HepG2 (cell line): ENCODE data around the gene ETFRF1.

ENCODE experiments used
- CTCF ChIP-seq: sonication (generic); formaldehyde crosslinking; IDR thresholded peaks from 2 replicates; pipeline ENCODE4 v1.5.0; 2020; ENCODE audit warnings: mild to moderate bottlenecking, missing genetic modification reagents, moderate library complexity
- ELF4 ChIP-seq: sonication (generic); formaldehyde crosslinking; IDR thresholded peaks from 2 replicates; pipeline ENCODE4 v1.5.0; 2020; ENCODE audit warnings: missing genetic modification reagents, mild to moderate bottlenecking, moderate library complexity, borderline replicate concordance
- EZH2 ChIP-seq: conservative IDR thresholded peaks from 2 replicates; pipeline ENCODE4 v1.6.1; 2012; ENCODE audit warnings: mild to moderate bottlenecking, low read depth, low read length, moderate library complexity
- GABPA ChIP-seq, 2 experiments: IDR thresholded peaks; 2 replicates each; pipeline ENCODE4 v1.6.1; 2011 to 2016; ENCODE audit warnings: low read depth in 2 of 2, low read length in 1 of 2, missing biosample characterization in 1 of 2, missing genetic modification characterization in 1 of 2
- JUNB ChIP-seq: sonication (generic); formaldehyde crosslinking; IDR thresholded peaks from 2 replicates; pipeline ENCODE4 v1.8.0; 2022; ENCODE audit warnings: missing genetic modification reagents, mild to moderate bottlenecking, borderline replicate concordance
- NFIC ChIP-seq: IDR thresholded peaks from 2 replicates; pipeline ENCODE4 v1.6.1; 2012; ENCODE audit warnings: mild to moderate bottlenecking, low read length, inconsistent platforms
- SIN3B ChIP-seq: fragments of 150-350 bp; IDR thresholded peaks from 2 replicates; pipeline ENCODE4 v1.6.1; 2014; ENCODE audit warnings: low read length
- SP1 ChIP-seq, 2 experiments: fragments of 450-650 bp in 1 of 2; sonication (generic) in 1 of 2; formaldehyde crosslinking in 1 of 2; IDR thresholded peaks; 2 replicates each; pipeline versions ENCODE4 v1.4.0 to v1.6.1; 2016 to 2020; ENCODE audit warnings: missing genetic modification reagents in 1 of 2
- YY1 ChIP-seq: IDR thresholded peaks from 2 replicates; pipeline ENCODE4 v1.6.1; 2011; ENCODE audit warnings: low read length, low read depth, moderate library complexity, mild to moderate bottlenecking; ENCODE audit not compliant: insufficient read depth, insufficient replicate concordance
- ZNF138 ChIP-seq: sonication (generic); formaldehyde crosslinking; IDR thresholded peaks from 2 replicates; pipeline ENCODE4 v1.5.0; 2020; ENCODE audit warnings: mild to moderate bottlenecking, low read depth, missing genetic modification reagents
- ZNF317 ChIP-seq: sonication (generic); formaldehyde crosslinking; IDR thresholded peaks from 2 replicates; pipeline ENCODE4 v1.5.0; 2020; ENCODE audit warnings: mild to moderate bottlenecking, missing genetic modification reagents
- ZZZ3 ChIP-seq: sonication (generic); formaldehyde crosslinking; IDR thresholded peaks from 2 replicates; pipeline ENCODE4 v1.4.0; 2020; ENCODE audit warnings: missing genetic modification reagents, mild to moderate bottlenecking, borderline replicate concordance

- TF ChIP-seq SP1 (IDR thresholded peaks at IDR 0.05) (no peak), SP1 (CRISPR knock-in tag; IDR thresholded peaks at IDR 0.05) (no peak), CTCF (CRISPR knock-in tag) (no peak), ELF4 (CRISPR knock-in tag) (no peak), ZNF317 (no peak), NFIC (no peak), JUNB (CRISPR knock-in tag) (no peak), ZNF138 (no peak), YY1 (no peak), EZH2 (no peak), ZZZ3 (CRISPR knock-in tag) (no peak), GABPA (IDR thresholded peaks at IDR 0.05; ENCODE audit: low read depth, low read length) (no peak), GABPA (CRISPR knock-in tag; IDR thresholded peaks at IDR 0.05; ENCODE audit: low read depth) (no peak), SIN3B (no peak)
Observed at GRCh38 chr12:25156061-25156460, 39.0 kb upstream of the ETFRF1 start.
